ENCODE data around the gene ECI2.

The ECI2 gene, protein sequence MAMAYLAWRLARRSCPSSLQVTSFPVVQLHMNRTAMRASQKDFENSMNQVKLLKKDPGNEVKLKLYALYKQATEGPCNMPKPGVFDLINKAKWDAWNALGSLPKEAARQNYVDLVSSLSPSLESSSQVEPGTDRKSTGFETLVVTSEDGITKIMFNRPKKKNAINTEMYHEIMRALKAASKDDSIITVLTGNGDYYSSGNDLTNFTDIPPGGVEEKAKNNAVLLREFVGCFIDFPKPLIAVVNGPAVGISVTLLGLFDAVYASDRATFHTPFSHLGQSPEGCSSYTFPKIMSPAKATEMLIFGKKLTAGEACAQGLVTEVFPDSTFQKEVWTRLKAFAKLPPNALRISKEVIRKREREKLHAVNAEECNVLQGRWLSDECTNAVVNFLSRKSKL

DNA sequence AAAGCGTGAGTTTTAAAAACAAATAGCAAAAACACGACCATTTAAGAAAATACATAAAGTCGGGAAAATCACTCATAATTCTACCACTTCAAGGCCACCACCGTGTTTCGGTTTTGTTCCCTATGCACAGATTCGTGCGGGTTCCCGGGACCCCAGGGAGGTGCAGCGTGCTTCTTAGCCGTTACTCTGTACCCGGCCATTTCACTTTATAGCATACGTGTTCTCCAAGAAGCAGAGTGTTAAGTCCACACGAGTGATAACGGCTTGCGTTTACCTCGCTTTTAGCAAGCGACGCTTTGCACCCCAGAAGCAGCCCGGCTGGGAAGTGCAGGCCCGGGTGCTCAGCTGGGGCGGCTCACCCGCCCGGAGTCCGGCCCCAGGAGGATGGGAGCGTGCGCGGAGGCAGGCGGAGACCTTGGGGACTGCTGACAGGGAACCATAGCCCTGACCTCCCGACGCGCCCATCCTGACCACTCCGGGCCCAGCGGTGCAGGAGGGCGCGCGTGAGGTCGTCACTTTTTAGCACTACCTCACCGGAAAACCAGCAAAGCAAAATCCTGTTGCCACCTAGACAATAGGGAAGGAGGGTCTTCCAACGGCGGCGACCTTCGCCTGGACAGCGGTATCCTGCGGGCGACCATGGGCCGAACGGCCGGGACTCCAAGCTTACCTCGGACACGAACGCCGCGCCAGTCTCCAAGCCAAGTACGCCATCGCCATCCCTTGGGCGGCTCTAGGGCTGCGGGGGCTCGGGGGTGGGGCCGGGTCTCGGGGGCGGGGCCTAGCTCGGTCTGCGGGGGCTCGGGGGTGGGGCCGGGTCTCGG is at the start of gene ECI2:
ECI2 (minus strand) TSS at position 735 of the 824 bp plus-strand sequence; CDS start at position 720, 15 bp downstream.
- no peaks in the 10 kb centered on the region for H3K27me3 ChIP-seq (ENCODE audit: insufficient read depth, poor library complexity, severe bottlenecking)
- DNase-seq (ENCODE audit: low spot score) (peak; percentile 75), ATAC-seq (ENCODE audit: low read depth) (peak; percentile 68)
- H3K4me1 ChIP-seq (ENCODE audit: insufficient read depth, poor library complexity, severe bottlenecking) = peaks cover 7% of the 10 kb centered on the region
- TF ChIP-seq, protein P1, sequence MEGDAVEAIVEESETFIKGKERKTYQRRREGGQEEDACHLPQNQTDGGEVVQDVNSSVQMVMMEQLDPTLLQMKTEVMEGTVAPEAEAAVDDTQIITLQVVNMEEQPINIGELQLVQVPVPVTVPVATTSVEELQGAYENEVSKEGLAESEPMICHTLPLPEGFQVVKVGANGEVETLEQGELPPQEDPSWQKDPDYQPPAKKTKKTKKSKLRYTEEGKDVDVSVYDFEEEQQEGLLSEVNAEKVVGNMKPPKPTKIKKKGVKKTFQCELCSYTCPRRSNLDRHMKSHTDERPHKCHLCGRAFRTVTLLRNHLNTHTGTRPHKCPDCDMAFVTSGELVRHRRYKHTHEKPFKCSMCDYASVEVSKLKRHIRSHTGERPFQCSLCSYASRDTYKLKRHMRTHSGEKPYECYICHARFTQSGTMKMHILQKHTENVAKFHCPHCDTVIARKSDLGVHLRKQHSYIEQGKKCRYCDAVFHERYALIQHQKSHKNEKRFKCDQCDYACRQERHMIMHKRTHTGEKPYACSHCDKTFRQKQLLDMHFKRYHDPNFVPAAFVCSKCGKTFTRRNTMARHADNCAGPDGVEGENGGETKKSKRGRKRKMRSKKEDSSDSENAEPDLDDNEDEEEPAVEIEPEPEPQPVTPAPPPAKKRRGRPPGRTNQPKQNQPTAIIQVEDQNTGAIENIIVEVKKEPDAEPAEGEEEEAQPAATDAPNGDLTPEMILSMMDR (IDR thresholded peaks at IDR 0.05; ENCODE audit: poor library complexity, severe bottlenecking) = no peak
- peaks cover 29% of the 10 kb centered on the region for H3K36me3 ChIP-seq (ENCODE audit: low read depth)
- peak within 1 kb of the TSS; percentile 64 for H3K4me3 ChIP-seq (ENCODE audit: severe bottlenecking)
- peak within 1 kb of the TSS; percentile 37 for H3K27ac ChIP-seq (ENCODE audit: poor library complexity, severe bottlenecking)
- no peaks in the 10 kb centered on the region for H3K9me3 ChIP-seq (ENCODE audit: severe bottlenecking)

DNA sequence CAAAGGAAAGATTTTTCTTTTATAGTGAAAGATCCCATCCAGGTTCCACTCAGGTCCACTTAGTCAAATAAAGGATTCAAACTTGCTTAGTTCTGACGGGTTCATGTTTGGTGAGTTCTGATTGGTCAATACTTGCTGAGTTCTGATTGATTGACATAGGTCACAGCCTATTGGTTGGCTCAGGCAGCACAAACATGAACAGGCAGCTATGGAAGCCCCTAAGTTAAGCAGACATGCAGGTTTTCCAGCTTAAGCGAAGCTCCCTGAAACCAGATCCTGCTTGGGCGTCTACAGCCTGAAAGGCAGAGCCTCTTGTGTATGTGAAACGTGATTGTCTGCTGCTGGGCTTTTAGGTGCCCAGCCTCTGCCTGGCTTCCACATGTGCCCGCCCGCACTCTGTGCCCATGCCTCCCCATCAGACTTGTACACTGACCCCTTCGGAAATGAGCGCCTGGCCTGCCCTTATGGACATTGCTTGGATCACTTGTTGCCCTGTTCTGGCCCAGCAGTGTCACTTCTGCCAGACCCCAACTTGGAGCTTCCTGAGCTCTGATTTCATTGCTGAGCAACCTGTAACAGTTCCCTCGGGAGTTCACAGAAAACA is 45.4 kb upstream of the ECI2 start:
- no peaks in the 10 kb centered on the region for H3K27me3 ChIP-seq (ENCODE audit: insufficient read depth, poor library complexity, severe bottlenecking)
- TF ChIP-seq, protein P1 (IDR thresholded peaks at IDR 0.05; ENCODE audit: poor library complexity, severe bottlenecking) = no peak
- no peak overlapping the region for H3K27ac ChIP-seq (ENCODE audit: poor library complexity, severe bottlenecking)
- no peak overlapping the region for H3K4me3 ChIP-seq (ENCODE audit: severe bottlenecking)
- H3K36me3 ChIP-seq (ENCODE audit: low read depth) = no peaks in the 10 kb centered on the region
- DNase-seq (ENCODE audit: low spot score) (no peak), ATAC-seq (ENCODE audit: low read depth) (no peak)
- no peaks in the 10 kb centered on the region for H3K9me3 ChIP-seq (ENCODE audit: severe bottlenecking)
- peaks cover 2% of the 10 kb centered on the region for H3K4me1 ChIP-seq (ENCODE audit: insufficient read depth, poor library complexity, severe bottlenecking)

DNA sequence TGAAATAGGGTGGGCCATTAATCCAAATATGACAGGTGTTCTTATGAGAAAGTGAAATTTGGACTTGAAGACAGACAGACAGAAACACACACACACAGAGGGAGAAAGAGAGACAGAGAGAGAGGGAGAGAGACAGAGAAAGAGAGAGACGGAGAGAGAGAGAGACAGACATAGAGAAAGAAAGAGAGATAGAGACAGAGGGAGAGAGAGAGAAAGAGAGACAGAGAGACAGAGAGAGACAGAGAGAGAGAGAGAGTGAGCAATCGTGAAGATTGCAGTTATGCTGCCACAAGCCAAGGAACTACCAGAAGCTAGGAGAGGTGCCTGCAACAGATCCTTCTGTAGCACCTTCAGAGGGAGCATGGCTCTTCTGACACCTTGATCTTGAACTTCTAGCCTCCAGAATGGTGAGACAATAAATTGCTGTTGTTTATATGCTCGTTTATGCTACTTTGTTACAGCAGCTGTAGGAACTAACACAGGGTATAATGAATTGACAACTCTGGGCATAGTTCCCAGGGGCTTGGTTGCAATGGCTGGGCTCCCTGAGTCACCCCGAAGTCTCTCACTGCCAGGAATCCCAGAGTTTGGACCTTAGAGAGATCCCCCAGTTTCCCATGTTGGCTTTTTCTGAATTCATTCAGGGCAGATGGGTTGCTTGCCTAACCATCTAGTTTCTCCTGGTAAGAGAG is 44.7 kb upstream of the ECI2 start:
- no peak for DNase-seq (ENCODE audit: low spot score)
- Histone ChIP-seq H3K4me3 (ENCODE audit: severe bottlenecking) (no peak overlapping the region), H3K27me3 (ENCODE audit: insufficient read depth, poor library complexity, severe bottlenecking) (no peaks in the 10 kb centered on the region), H3K27ac (ENCODE audit: poor library complexity, severe bottlenecking) (no peak overlapping the region), H3K4me1 (ENCODE audit: insufficient read depth, poor library complexity, severe bottlenecking) (peaks cover 2% of the 10 kb centered on the region), H3K36me3 (ENCODE audit: low read depth) (no peaks in the 10 kb centered on the region), H3K9me3 (ENCODE audit: severe bottlenecking) (no peaks in the 10 kb centered on the region)
- no peak for ATAC-seq (ENCODE audit: low read depth)
- TF ChIP-seq, protein P1 (IDR thresholded peaks at IDR 0.05; ENCODE audit: poor library complexity, severe bottlenecking) = no peak

DNA sequence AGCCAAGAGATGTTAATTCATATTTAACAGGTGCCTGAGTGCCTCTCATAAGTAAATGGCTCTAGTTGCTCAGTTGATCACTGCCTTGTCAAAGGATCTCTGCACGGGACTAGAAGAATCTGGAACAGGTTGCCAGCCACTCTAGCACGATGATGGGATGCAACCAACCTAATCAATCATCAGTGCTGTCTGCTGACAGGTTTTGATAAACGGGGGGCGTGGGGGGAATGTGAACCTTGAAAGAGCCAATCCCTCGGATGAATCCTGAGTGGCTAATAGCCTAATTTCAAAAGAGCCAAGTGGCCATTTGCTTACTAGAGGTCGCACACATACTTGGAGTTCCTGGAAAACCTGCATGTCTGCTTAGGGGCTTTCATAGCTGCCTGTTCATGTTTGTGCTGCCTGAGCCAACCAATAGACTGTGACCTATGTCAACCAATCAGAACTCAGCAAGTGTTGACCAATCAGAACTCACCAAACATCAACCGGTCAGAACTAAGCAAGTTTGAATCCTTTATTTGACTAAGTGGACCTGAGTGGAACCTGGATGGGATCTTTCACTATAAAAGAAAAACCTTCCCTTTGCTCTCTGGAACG is 43.5 kb upstream of the ECI2 start:
- Histone ChIP-seq H3K36me3 (ENCODE audit: low read depth) (no peaks in the 10 kb centered on the region), H3K9me3 (ENCODE audit: severe bottlenecking) (no peaks in the 10 kb centered on the region), H3K27ac (ENCODE audit: poor library complexity, severe bottlenecking) (no peak overlapping the region), H3K27me3 (ENCODE audit: insufficient read depth, poor library complexity, severe bottlenecking) (no peaks in the 10 kb centered on the region), H3K4me1 (ENCODE audit: insufficient read depth, poor library complexity, severe bottlenecking) (peaks cover 2% of the 10 kb centered on the region), H3K4me3 (ENCODE audit: severe bottlenecking) (no peak overlapping the region)
- ATAC-seq (ENCODE audit: low read depth) (no peak), DNase-seq (ENCODE audit: low spot score) (no peak)
- TF ChIP-seq, protein P1 (IDR thresholded peaks at IDR 0.05; ENCODE audit: poor library complexity, severe bottlenecking) = no peak
